ENCODE measurements around the gene FNBP1.

DNA sequence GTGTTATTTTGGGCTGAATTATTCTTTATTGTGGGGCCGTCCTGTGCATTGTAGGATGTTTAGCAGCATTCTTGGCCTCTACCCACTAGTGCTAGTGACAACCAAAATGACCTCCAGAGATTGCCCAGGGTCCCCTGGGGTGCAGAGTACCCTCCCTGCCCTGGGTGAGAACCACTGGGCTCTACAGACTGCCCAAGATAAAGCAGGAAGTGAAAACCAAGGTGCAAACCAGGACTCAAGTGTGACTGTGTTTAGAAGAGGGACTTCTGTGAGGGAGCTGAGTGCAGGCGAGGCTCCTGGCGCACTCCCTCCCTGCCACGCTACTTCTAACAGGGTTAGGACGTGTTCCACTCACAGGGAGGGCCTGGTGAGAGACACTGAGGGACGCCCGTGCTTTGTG lies 166.2 kb downstream of the FNBP1 start:
- TF ChIP-seq EZH2phosphoT487 (IDR thresholded peaks at IDR 0.05; ENCODE audit: borderline replicate concordance, low read depth) (no peak), RAD21 (IDR thresholded peaks at IDR 0.05; ENCODE audit: low read length) (no peak), ELF1 (IDR thresholded peaks at IDR 0.05) (no peak), POLR2AphosphoS5 (IDR thresholded peaks at IDR 0.05; ENCODE audit: low read depth, low read length) (no peak), MXI1 (IDR thresholded peaks at IDR 0.05; ENCODE audit: low read depth, low read length) (no peak)
- TF ChIP-seq, protein P1, sequence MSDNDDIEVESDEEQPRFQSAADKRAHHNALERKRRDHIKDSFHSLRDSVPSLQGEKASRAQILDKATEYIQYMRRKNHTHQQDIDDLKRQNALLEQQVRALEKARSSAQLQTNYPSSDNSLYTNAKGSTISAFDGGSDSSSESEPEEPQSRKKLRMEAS (IDR thresholded peaks at IDR 0.05; ENCODE audit: low read depth): no peak
